Skeletal muscle cell (primary cell): ENCODE measurements around the gene NCR1.
"Not testable (repeated sequence)": the region's sequence is repeated elsewhere in the genome, so short reads cannot be mapped to it uniquely, and the experiment has no call there.

ENCODE experiments used
- DNase-seq: peaks from one replicate; pipeline ENCODE4 v3.0.0-alpha.2; 2010; ENCODE audit warnings: low read depth
- H3K4me3 ChIP-seq: 2 replicates; pipeline ENCODE4 v1.5.1; 2011; ENCODE audit warnings: low read depth, mild to moderate bottlenecking, control low read depth, low read length, moderate library complexity

NCR1 gene

GRCh38 chr19:54905803-54906511 lies at the start of gene NCR1:
NCR1 (plus strand) TSS chr19:54906148; CDS start chr19:54906188, 40 bp downstream.
- no peak for DNase-seq
- no peak within 1 kb of the TSS for H3K4me3 ChIP-seq

- H3K4me3 ChIP-seq, DNase-seq: not testable (repeated sequence)
Observed at GRCh38 chr19:54858476-54858875, 47.5 kb upstream of the NCR1 start.

DNA sequence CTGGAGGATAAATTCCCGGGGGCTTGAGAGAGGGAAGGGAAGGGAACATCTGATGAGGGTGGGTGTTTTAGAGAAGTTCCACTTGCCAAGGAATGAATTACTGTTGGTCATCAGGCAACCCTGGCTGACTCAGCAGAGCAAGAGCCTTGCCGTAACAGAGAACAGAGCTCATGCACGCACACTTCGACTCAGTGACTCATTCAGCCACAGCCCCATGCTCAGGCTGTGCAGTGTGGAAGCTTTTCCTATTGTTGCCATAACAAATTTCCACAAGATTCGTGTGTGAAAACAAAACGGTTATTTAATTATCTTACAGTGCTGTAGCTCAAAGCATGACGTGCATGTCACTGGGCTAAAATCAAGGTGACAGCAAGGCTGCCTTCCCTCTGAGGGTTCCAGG lies 46.5 kb upstream of the NCR1 start:
- not testable (repeated sequence) for DNase-seq, H3K4me3 ChIP-seq

DNA sequence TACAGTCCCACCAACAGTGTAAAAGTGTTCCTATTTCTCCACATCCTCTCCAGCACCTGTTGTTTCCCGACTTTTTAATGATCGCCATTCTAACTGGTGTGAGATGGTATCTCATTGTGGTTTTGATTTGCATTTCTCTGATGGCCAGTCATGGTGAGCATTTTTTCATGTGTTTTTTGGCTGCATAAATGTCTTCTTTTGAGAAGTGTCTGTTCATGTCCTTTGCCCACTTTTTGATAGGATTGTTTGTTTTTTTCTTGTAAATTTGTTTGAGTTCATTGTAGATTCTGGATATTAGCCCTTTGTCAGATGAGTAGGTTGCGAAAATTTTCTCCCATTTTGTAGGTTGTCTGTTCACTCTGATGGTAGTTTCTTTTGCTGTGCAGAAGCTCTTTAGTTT lies 42.5 kb upstream of the NCR1 start:
- not testable (repeated sequence) for H3K4me3 ChIP-seq, DNase-seq

DNA sequence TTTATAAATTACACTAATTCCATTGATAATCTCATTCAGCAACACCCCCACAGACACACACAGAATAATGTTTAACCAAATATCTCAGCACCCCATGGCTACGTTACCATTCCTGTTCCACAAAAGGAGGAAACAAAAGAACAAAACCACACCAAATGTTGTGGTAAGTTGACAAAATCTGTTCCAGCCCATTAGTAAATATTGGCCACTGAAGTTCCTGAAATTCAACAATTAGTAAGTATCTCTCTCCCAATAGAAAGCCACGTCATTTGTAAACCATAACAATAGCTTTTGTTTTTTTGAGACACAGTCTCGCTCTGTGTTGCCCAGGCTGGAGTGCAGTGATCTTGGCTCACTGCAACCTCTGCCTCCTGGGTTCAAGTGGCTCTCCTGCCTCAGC lies 34.3 kb upstream of the NCR1 start:
- DNase-seq, result no peak
- no peak overlapping the region for H3K4me3 ChIP-seq

GRCh38 chr19:54873990-54874389 lies 32.0 kb upstream of the NCR1 start, which contains the start of gene FCAR:
FCAR (plus strand) TSS chr19:54874235; CDS start chr19:54874290, 55 bp downstream.
- no peak within 1 kb of the TSS for H3K4me3 ChIP-seq
- no peak for DNase-seq

GRCh38 chr19:54875506-54875905 lies 30.4 kb upstream of the NCR1 start:
- DNase-seq, result no peak
- H3K4me3 ChIP-seq, result no peak overlapping the region

GRCh38 chr19:54877471-54877870 lies 28.5 kb upstream of the NCR1 start:
- no peak for DNase-seq
- H3K4me3 ChIP-seq, result no peak overlapping the region

DNA sequence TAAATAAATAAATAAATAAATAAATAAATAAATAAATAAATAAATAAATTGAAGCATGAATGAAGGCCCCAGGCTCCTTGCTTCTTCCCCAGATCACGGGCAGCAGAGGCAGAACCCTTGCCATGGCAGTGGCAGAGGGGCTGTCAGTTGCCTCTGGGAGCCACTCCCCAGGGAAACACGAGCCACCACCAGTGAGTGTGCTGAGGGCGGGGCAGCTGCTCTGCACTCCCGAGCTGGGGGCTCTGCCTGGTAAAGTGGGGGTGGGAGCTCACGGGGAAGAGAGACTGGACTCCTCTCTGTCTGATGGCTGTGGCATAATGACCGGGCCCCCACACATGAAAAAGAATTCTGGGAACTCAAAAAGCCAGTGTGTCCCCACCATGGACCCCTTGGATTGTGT lies 24.1 kb upstream of the NCR1 start:
- no peak for DNase-seq
- no peak overlapping the region for H3K4me3 ChIP-seq

DNA sequence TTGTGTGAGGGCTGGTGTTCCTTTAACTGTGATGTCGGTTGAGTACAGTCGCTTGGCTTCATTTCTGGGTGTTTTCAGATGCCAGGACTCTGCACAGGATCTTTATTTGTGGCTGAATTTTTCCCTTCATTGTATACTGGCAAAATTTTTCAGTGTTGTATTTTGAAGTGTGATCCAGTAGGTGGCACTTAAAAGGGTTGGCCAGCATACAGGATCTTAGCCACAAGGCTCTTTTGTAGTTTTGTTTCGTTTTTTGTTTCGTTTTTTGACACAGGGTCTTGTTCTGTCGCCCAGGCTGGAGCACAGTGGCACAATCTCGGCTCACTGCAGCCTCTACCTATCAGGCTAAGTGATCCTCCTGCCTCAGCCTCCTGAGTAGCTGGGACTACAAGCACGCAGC lies 23.2 kb upstream of the NCR1 start:
- no peak overlapping the region for H3K4me3 ChIP-seq
- no peak for DNase-seq

DNA sequence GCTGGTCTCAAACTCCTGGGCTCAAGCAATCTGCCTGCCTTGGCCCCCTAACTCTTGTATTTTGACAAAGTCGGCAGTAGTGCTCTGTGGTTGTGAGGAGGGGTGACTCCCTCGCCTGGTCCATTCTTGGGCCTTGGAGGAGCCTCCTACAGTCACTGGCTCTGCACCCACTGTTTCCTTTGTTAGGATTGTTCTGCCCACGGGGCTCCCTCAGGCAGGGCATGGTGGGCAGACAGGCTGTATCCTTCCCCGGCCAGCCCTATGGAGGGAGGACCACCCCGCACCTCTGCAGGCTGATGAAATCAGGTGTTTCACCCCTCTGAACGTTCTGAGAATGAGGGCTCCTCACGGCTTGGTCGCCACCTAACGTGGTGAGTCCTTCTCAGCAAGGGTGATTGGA lies 22.7 kb upstream of the NCR1 start:
- no peak overlapping the region for H3K4me3 ChIP-seq
- DNase-seq, result no peak

DNA sequence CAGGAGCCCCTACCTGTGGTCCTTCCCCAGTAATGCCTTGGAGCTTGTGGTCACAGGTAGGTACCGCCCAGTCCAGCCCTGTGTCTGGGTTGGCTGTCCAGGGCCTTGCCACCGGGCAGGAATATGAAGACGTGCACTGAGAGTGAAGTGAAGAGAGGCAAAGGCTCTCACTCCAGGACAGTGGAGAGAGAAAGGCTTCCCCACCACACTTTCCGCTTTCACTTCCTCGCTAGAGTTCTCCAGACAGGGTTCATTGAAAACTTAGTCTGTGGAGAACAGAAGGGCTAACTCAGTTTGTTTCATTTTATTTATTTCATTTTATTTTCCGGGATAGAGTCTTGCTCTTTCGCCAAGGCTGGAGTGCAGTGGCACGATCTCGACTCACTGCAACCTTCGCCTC lies 17.7 kb upstream of the NCR1 start:
- no peak for DNase-seq
- no peak overlapping the region for H3K4me3 ChIP-seq

- DNase-seq, result no peak
- H3K4me3 ChIP-seq, result no peak overlapping the region
Observed at GRCh38 chr19:54889566-54889965, 16.4 kb upstream of the NCR1 start.

DNA sequence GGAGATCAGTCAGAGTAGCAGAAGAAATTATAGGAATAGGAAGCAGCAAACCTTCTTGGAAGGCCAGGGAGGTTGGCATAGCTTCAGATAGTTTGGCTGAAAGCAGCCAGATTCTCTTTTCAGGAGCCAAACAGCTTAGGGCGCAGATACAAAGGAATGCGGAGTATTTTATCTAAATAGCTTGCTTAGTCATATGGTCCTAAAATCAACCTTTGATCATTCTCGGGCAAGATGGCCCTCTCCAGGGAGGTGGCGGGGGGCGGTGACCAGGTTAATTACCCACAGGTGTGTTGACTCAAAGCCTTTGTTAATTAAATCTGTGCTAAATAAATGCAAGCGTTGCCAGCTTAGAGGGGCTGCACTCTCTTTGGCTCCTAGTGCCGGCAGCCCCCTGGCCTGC lies 12.5 kb upstream of the NCR1 start:
- H3K4me3 ChIP-seq, result no peak overlapping the region
- DNase-seq, result no peak

- H3K4me3 ChIP-seq, DNase-seq: not testable (repeated sequence)
Observed at GRCh38 chr19:54894106-54894505, 11.8 kb upstream of the NCR1 start.

GRCh38 chr19:54896036-54896435 lies 9.9 kb upstream of the NCR1 start:
- DNase-seq, result no peak
- no peak overlapping the region for H3K4me3 ChIP-seq

DNA sequence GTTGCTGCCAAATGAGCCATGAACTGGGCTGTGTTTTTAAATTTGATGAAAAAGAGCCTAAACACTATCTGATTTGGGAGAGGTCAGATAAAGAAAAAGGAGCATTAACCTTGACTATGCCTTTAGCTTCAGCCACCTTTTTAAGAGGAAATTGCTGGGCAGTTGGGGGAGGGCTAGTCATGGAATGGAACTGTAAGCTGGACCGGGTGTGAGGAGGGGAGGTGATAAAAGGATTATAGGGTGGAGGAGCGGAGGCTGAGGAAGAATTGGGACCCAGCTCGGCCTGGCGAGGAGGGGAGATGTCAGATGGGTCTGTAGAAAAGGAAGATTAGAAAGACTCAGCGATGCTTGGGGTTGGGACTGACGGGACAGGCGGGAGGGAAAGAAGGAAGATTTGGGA lies 7.3 kb upstream of the NCR1 start:
- H3K4me3 ChIP-seq, DNase-seq: not testable (repeated sequence)

DNA sequence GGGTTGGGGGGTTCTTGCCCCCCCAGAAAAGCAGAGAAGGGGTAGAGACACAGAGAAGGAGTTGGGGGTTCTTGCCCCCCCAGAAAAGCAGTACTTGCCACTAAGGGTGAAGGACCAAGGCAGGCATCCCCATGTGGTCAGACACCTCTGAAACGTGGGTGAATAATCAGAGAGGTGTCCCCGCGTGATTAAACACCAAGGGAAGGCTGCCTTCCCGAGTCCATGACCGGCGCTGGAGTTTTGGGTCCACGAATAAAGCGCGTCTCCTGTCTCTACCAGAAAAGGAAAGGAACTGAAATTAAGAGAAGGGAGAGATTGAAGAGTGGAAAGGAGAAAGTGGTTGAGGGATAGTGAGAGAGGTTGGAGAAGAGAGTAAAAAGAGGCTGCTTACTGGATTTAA lies 6.3 kb upstream of the NCR1 start:
- not testable (repeated sequence) for H3K4me3 ChIP-seq, DNase-seq

DNA sequence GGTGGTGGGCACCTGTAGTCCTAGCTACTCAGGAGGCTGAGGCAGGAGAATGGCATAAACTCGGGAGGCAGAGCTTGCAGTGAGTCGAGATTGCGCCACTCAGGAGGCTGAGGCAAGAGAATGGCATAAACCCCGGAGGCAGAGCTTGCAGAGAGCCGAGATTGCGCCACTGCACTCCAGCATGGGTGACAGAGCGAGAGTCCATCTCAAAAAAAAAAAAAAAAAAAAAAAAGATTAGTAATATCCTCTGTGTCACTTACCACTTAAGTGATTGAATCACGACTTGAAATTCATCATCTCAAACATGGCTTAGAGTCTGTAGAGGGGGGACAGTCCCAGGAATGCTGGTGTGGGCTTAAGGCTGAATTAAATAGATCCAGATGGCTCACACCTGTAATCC lies 4.8 kb upstream of the NCR1 start:
- not testable (repeated sequence) for DNase-seq, H3K4me3 ChIP-seq

DNA sequence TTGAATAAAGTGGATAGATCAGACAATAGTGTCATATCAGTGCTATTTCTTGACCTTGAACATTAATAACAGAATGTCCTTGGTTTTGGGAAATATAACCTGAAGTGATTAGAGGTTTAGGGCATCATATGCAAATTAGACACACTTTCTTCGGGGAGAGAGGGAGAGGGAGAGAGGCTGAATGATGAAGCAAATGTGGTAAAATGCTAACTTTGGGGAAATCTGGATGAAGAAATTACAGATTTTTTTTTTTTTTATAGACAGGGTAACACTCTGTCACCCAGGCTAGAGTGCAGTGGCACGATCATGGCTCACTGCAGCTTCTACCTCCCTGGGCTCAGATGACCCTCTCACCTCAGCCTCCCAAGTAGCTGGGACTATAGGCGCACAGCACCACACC lies 3.9 kb upstream of the NCR1 start:
- H3K4me3 ChIP-seq, result no peak overlapping the region

GRCh38 chr19:54903303-54903702 lies 2.6 kb upstream of the NCR1 start:
- H3K4me3 ChIP-seq, result no peak overlapping the region
- DNase-seq, result no peak

More for the DNA sequence above, 3.9 kb upstream of the NCR1 start:
- no peak for DNase-seq

- DNase-seq, H3K4me3 ChIP-seq: not testable (repeated sequence)
Observed at GRCh38 chr19:54904261-54904660, 1.7 kb upstream of the NCR1 start.
